ENCODE data around the gene RGS14.

Gene RGS14

DNA sequence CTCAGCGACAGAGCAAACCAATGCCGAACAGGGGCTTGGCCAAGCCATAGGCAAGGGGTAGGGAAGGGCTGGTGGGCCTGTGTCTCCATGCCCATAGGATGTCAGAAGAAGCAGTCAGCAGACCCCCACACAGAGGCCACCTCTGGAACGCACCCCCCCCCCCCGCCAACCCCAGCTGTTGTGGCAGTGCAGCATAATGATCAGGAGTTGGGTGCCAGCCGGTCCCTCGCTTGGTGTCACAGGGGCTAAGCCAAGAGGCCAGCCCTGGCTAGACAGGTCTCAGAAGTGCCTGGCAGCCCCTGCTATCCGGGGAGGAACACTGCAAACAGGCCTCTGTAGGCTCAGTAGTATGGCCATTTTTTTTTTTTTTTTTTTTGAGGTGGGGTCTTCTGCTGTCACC is 42.3 kb upstream of the RGS14 start:
- Histone ChIP-seq H3K9me3 (ENCODE audit: severe bottlenecking) (no peaks in the 10 kb centered on the region), H3K4me3 (ENCODE audit: low read depth, low read length) (no peak overlapping the region), H3K27me3 (ENCODE audit: insufficient read depth, low read depth, severe bottlenecking) (no peaks in the 10 kb centered on the region), H3K36me3 (no peaks in the 10 kb centered on the region), H3K27ac (no peak overlapping the region)
- DNase-seq: no peak
- TF ChIP-seq, protein P1, sequence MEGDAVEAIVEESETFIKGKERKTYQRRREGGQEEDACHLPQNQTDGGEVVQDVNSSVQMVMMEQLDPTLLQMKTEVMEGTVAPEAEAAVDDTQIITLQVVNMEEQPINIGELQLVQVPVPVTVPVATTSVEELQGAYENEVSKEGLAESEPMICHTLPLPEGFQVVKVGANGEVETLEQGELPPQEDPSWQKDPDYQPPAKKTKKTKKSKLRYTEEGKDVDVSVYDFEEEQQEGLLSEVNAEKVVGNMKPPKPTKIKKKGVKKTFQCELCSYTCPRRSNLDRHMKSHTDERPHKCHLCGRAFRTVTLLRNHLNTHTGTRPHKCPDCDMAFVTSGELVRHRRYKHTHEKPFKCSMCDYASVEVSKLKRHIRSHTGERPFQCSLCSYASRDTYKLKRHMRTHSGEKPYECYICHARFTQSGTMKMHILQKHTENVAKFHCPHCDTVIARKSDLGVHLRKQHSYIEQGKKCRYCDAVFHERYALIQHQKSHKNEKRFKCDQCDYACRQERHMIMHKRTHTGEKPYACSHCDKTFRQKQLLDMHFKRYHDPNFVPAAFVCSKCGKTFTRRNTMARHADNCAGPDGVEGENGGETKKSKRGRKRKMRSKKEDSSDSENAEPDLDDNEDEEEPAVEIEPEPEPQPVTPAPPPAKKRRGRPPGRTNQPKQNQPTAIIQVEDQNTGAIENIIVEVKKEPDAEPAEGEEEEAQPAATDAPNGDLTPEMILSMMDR (IDR thresholded peaks at IDR 0.05; ENCODE audit: low read depth, low read length): no peak

DNA sequence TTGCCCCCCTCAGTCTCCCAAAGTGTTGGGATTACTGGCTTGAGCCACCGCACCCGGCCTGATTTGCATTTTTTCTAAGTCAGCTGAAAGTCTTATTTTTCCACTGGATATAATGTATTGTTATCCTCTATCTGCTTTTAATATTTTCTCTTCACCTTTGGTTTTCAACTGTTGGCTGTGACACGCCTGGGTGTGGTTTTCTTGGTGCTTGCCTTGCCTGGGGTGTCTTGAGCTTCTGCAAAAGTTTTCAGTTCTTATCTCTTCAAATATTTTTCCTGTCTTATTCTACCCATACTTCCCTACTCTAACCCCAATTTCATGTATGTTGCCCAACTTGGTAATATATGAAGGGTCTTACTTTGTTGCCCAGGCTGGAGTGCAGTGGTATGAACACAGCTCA is 41.7 kb upstream of the RGS14 start:
- no peak overlapping the region for H3K27ac ChIP-seq
- no peak for DNase-seq

DNA sequence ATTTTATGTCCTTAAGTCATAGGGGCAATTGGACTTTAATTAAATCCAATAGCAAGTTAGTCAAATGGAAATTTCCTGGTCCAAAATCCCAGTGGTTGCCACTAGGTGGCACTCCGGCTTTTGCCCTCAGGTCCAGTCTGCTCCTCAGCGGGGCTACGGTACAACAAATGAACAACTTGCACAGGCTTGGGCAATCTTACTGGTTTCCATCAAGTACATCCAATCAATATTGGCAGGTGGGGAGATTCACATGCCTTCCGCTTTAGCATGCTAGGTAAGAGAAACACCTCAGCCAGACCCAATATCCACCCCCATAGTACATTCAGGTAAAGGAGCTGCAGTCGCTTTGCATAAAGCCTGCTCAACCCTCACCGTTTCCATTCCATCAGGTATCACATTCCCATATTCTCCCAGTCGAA is 39.8 kb upstream of the RGS14 start:
- H3K27ac ChIP-seq: no peak overlapping the region
- DNase-seq: peak; percentile 59

More for the DNA sequence above, 41.7 kb upstream of the RGS14 start:
- Histone ChIP-seq H3K36me3 (no peaks in the 10 kb centered on the region), H3K27me3 (ENCODE audit: insufficient read depth, low read depth, severe bottlenecking) (no peaks in the 10 kb centered on the region), H3K9me3 (ENCODE audit: severe bottlenecking) (no peaks in the 10 kb centered on the region), H3K4me3 (ENCODE audit: low read depth, low read length) (no peak overlapping the region)
- TF ChIP-seq, protein P1 (IDR thresholded peaks at IDR 0.05; ENCODE audit: low read depth, low read length): no peak

DNA sequence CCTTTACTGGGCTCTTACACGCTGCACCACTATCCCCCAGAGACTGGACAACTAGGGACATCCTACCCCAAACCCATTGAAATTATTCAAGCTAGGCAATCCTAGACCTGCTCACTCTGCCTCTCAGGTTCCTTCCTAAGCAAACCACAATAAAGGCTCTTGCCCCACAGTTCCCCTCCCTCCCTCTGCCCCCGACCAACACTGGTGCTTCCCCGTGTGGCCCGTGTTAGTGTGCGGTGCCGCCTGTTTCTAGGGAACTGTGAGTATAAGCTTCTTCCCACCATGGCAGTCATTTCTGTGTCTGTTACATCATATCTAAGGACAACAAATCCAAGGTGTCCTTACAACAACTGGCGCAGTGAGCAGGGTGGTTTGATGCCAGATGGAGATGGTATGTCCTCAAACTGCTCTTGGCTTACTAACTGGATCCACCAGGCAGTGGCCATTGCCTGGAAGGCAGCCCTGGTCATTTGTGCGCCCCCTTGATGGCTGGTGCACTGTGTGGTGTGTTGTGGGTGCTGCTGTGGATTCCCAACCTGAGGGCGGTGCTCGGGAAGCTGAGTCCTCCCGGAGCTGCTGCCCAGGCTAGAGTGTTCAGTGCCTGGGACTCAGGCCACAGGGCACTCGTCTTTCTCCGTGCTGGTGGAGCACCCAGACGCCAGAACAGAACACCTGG is 37.7 kb upstream of the RGS14 start:
- Histone ChIP-seq H3K27me3 (ENCODE audit: insufficient read depth, low read depth, severe bottlenecking) (no peaks in the 10 kb centered on the region), H3K9me3 (ENCODE audit: severe bottlenecking) (no peaks in the 10 kb centered on the region), H3K36me3 (no peaks in the 10 kb centered on the region), H3K4me3 (ENCODE audit: low read depth, low read length) (no peak overlapping the region), H3K27ac (no peak overlapping the region)
- TF ChIP-seq, protein P1 (IDR thresholded peaks at IDR 0.05; ENCODE audit: low read depth, low read length): no peak
- no peak for DNase-seq

More for the DNA sequence above, 39.8 kb upstream of the RGS14 start:
- Histone ChIP-seq H3K9me3 (ENCODE audit: severe bottlenecking) (no peaks in the 10 kb centered on the region), H3K27me3 (ENCODE audit: insufficient read depth, low read depth, severe bottlenecking) (no peaks in the 10 kb centered on the region), H3K36me3 (no peaks in the 10 kb centered on the region), H3K4me3 (ENCODE audit: low read depth, low read length) (no peak overlapping the region)
- TF ChIP-seq, protein P1 (IDR thresholded peaks at IDR 0.05; ENCODE audit: low read depth, low read length): peak; percentile 64

DNA sequence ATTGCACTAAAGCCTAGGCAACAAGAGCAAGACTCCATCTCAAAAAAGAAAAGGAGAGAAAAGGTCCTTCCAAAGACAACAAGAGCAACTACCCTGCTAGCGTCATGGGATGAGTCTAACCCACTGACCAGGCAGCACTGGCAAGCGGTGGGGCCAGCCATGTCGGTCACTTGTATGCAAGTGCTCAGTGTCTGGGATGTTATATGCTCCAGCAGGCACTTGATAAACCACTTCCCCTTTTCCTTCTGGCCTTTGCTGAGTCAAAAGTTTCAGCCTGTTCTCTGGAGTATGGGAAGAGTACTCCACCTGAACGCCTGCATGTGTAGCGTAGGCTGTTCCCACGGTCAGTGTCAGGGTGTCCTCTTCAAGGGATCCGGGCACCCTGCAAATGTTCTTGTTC is 36.8 kb upstream of the RGS14 start:
- H3K27ac ChIP-seq: no peak overlapping the region
- H3K4me3 ChIP-seq (ENCODE audit: low read depth, low read length): no peak overlapping the region
- H3K36me3 ChIP-seq: no peaks in the 10 kb centered on the region
- TF ChIP-seq, protein P1 (IDR thresholded peaks at IDR 0.05; ENCODE audit: low read depth, low read length): no peak
- no peaks in the 10 kb centered on the region for H3K9me3 ChIP-seq (ENCODE audit: severe bottlenecking)
- H3K27me3 ChIP-seq (ENCODE audit: insufficient read depth, low read depth, severe bottlenecking): no peaks in the 10 kb centered on the region
- no peak for DNase-seq

DNA sequence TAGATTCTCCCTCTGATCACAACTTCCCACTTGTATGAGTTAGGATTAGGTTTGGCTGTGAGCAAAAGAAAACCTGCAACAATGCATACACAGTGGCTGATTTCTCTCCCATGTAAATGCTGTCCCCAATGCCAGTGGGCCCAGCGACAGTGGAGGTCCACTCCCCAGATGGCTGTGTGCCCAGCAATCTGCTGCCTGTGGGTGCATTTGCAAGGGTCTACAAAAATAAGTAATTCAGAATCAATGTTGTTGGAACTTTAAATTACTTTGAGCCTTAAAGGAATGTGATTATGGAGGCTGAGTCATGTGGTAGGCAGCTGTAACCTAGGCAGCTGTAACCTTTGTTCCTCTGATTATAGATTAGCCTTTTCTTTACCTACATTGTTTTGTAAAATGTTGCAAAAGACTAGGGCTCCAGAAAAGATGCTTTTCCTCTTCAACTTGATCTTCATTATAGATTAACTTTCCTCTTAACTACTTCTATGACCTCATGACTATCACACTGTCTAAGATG is 31.8 kb upstream of the RGS14 start:
- no peaks in the 10 kb centered on the region for H3K36me3 ChIP-seq
- H3K9me3 ChIP-seq (ENCODE audit: severe bottlenecking): no peaks in the 10 kb centered on the region
- no peak for DNase-seq
- no peak overlapping the region for H3K4me3 ChIP-seq (ENCODE audit: low read depth, low read length)
- H3K27me3 ChIP-seq (ENCODE audit: insufficient read depth, low read depth, severe bottlenecking): no peaks in the 10 kb centered on the region
- no peak overlapping the region for H3K27ac ChIP-seq
- TF ChIP-seq, protein P1 (IDR thresholded peaks at IDR 0.05; ENCODE audit: low read depth, low read length): no peak
